ENCODE results near the gene PLK2. TPM values are rescaled to one million over a fixed set of nuclear protein-coding genes. Genes with fewer than 3 reads are reported as not detected.

The PLK2 gene
- total and polyA plus RNA-seq, 2 of the 4 experiments (the other 2 are of a cell fraction), result 129 to 337 TPM

DNA sequence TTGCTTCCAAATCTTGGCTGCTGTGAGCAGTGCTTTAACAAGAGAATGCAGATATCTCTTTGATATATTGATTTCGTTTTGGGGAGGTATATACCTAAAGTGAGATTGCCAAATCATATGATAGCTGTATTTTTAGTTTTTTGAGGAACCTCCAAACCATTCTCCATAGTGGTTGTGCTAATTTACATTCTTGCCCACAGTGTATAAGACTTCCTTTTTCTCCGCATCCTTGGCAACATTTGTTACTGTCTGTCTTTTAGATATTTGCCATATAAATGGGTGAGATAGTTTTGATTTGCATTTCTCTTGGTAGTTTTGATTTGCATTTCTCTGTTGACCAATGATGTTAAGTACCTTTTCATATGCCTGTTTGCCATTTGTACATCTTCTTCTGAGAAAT lies 10.0 kb upstream of the PLK2 start:
- Histone ChIP-seq H4K91ac (ENCODE audit: insufficient read depth, low read depth, low read length) (no peak overlapping the region), H2AK9ac (replicated peaks; ENCODE audit: low read depth, low read length, poor library complexity) (no peak overlapping the region), H2BK20ac (ENCODE audit: low read depth, low read length) (no peak overlapping the region), H3K14ac (replicated peaks; ENCODE audit: low read depth, low read length) (no peak overlapping the region), H3K4me1 (ENCODE audit: control insufficient read depth, insufficient read depth, low read length) (no peaks in the 10 kb centered on the region), H2AK5ac (ENCODE audit: low read depth, low read length) (no peak overlapping the region), H3K9ac (ENCODE audit: low read depth, low read length) (no peak overlapping the region), H2BK120ac (ENCODE audit: low read depth, low read length) (no peak overlapping the region), H3K36me3 (ENCODE audit: control insufficient read depth, insufficient read depth, low read length) (no peaks in the 10 kb centered on the region), H4K5ac (ENCODE audit: low read depth, low read length) (no peak overlapping the region), H2BK5ac (ENCODE audit: low read depth, low read length, poor library complexity, severe bottlenecking) (no peak overlapping the region), H4K8ac (ENCODE audit: low read depth in 2 of 2, low read length in 2 of 2) (no peak overlapping the region), H3K9me3 (ENCODE audit: control insufficient read depth, insufficient read depth, low read length) (no peaks in the 10 kb centered on the region), H3K27me3 (ENCODE audit: control insufficient read depth, insufficient read depth, low read length) (no peaks in the 10 kb centered on the region), H3K79me1 (ENCODE audit: low read depth in 1 of 2, low read length in 2 of 2) (no peaks in the 10 kb centered on the region; a peak in 1 of 4 replicates), H3K4me3 (ENCODE audit: insufficient read depth, low read depth, low read length) (no peak overlapping the region), H3K4me2 (ENCODE audit: low read depth, low read length) (no peak overlapping the region), H3K56ac (ENCODE audit: extremely low read depth, insufficient read depth, low read length) (no peak overlapping the region), H2BK15ac (ENCODE audit: low read depth, low read length) (no peak overlapping the region), H3K18ac (ENCODE audit: low read depth, low read length) (no peak overlapping the region), H2AFZ (replicated peaks; ENCODE audit: low read length, poor library complexity) (no peak overlapping the region), H3K27ac (ENCODE audit: insufficient read depth, low read length) (no peak overlapping the region), H3K23ac (ENCODE audit: low read depth, low read length) (no peak overlapping the region), H3K9me1 (ENCODE audit: insufficient read depth, low read length) (peaks cover 2% of the 10 kb centered on the region; the same call in 1 of the 2 replicates), H3K4ac (ENCODE audit: low read depth, low read length) (no peak overlapping the region), H4K20me1 (ENCODE audit: insufficient read depth, low read length) (no peaks in the 10 kb centered on the region)
- intact Hi-C loops (cut with micrococcal nuclease), result loop anchor here (10.0 kb wide), 1 partner anchor 755 kb away; no protein-coding TSS in a partner anchor
- BruUV-seq (replicated peaks), result no TSS peak
- in situ Hi-C loops (cut with MboI; ENCODE audit: low sequenced_read_pairs), result loop anchor here (10.0 to 25.0 kb wide), 3 partner anchors 965 to 1558 kb away; partner anchors contain the start of gene SETD9
- no peak for TF ChIP-seq FOS (IDR thresholded peaks at IDR 0.05; ENCODE audit: low read depth, low read length)
- TF ChIP-seq, protein P1, sequence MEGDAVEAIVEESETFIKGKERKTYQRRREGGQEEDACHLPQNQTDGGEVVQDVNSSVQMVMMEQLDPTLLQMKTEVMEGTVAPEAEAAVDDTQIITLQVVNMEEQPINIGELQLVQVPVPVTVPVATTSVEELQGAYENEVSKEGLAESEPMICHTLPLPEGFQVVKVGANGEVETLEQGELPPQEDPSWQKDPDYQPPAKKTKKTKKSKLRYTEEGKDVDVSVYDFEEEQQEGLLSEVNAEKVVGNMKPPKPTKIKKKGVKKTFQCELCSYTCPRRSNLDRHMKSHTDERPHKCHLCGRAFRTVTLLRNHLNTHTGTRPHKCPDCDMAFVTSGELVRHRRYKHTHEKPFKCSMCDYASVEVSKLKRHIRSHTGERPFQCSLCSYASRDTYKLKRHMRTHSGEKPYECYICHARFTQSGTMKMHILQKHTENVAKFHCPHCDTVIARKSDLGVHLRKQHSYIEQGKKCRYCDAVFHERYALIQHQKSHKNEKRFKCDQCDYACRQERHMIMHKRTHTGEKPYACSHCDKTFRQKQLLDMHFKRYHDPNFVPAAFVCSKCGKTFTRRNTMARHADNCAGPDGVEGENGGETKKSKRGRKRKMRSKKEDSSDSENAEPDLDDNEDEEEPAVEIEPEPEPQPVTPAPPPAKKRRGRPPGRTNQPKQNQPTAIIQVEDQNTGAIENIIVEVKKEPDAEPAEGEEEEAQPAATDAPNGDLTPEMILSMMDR (conservative IDR thresholded peaks at IDR 0.05; ENCODE audit: low read depth, low read length), result no peak
- no peak for TF ChIP-seq MXI1 (IDR thresholded peaks at IDR 0.05; ENCODE audit: borderline replicate concordance, low read depth, low read length)
- TF ChIP-seq BHLHE40 (IDR thresholded peaks at IDR 0.05; ENCODE audit: low read depth, low read length), result no peak
- no peak for TF ChIP-seq MAFK (IDR thresholded peaks at IDR 0.05; ENCODE audit: low read depth, low read length)
- no peak for TF ChIP-seq CHD1 (IDR thresholded peaks at IDR 0.05; ENCODE audit: low read depth, low read length)
- TF ChIP-seq CEBPB (IDR thresholded peaks at IDR 0.05; ENCODE audit: low read depth, low read length), result no peak
- TF ChIP-seq MAZ (IDR thresholded peaks at IDR 0.05; ENCODE audit: borderline replicate concordance, low read depth, low read length), result no peak
- TF ChIP-seq RCOR1 (IDR thresholded peaks at IDR 0.05; ENCODE audit: insufficient replicate concordance, low read length), result no peak
- TF ChIP-seq, protein P2, sequence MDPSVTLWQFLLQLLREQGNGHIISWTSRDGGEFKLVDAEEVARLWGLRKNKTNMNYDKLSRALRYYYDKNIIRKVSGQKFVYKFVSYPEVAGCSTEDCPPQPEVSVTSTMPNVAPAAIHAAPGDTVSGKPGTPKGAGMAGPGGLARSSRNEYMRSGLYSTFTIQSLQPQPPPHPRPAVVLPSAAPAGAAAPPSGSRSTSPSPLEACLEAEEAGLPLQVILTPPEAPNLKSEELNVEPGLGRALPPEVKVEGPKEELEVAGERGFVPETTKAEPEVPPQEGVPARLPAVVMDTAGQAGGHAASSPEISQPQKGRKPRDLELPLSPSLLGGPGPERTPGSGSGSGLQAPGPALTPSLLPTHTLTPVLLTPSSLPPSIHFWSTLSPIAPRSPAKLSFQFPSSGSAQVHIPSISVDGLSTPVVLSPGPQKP (IDR thresholded peaks at IDR 0.05; ENCODE audit: borderline replicate concordance, low read depth, low read length), result no peak
- no peak for TF ChIP-seq RAD21 (IDR thresholded peaks at IDR 0.05; ENCODE audit: low read length)
- no peak for TF ChIP-seq RFX5 (IDR thresholded peaks at IDR 0.05; ENCODE audit: low read depth, low read length)
- no peak for TF ChIP-seq NFE2L2 (IDR thresholded peaks at IDR 0.05; ENCODE audit: low read depth, low read length)
- TF ChIP-seq, protein P3, sequence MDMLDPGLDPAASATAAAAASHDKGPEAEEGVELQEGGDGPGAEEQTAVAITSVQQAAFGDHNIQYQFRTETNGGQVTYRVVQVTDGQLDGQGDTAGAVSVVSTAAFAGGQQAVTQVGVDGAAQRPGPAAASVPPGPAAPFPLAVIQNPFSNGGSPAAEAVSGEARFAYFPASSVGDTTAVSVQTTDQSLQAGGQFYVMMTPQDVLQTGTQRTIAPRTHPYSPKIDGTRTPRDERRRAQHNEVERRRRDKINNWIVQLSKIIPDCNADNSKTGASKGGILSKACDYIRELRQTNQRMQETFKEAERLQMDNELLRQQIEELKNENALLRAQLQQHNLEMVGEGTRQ (IDR thresholded peaks at IDR 0.05; ENCODE audit: low read depth, low read length), result no peak
- TF ChIP-seq POLR2A (IDR thresholded peaks at IDR 0.05; ENCODE audit: low read depth, low read length), result no peak
- no peak for TF ChIP-seq SMC3 (IDR thresholded peaks at IDR 0.05; ENCODE audit: low read depth, low read length)
- DNase-seq (no peak), ATAC-seq (ENCODE audit: low read depth) (no peak)
- CTCF ChIA-PET, result no interaction called here
- WGBS, 2 experiments (ENCODE audit: extremely low coverage in 2 of 2, insufficient read length in 1 of 2), result no CpG with 5 or more reads among the region's 2 CpGs
- dilution Hi-C loops (cut with HindIII; ENCODE audit: low sequenced_read_pairs, unreplicated experiment), result no loop called here
- POLR2A ChIA-PET (ENCODE audit: unreplicated experiment), result no interaction called here

Data from IMR-90 (cell line).